AG04450 (cell line): ENCODE results near the gene PDCD4. TPM values are rescaled to one million over a fixed set of nuclear protein-coding genes. Genes with fewer than 3 reads are reported as not detected.

Experiments
- CTCF ChIA-PET: fragments of 300-600, 350-600 bp; formaldehyde crosslinking; extraction: SDS; loops from one replicate; lab custom pipeline; 2022; ENCODE audit warnings: antibody characterized with exemption, inconsistent platforms; lab: Charles Lee
- POLR2A ChIA-PET: fragments of 350-600 bp; formaldehyde crosslinking; extraction: SDS; loops from one replicate; lab custom pipeline; 2021; ENCODE audit warnings: antibody characterized with exemption, inconsistent platforms; lab: Yijun Ruan, JAX
- DNase-seq: peaks from one replicate; pipeline ENCODE4 v3.0.0-alpha.2; 2011; ENCODE audit warnings: low read depth, low spot score
- H3K27ac ChIP-seq: one replicate; pipeline ENCODE4 v1.5.1; 2012; ENCODE audit warnings: low read depth, low read length, control low read depth
- H3K27me3 ChIP-seq: one replicate; pipeline ENCODE4 v1.6.0; 2012; ENCODE audit warnings: low read length; ENCODE audit not compliant: control insufficient read depth, insufficient read depth
- H3K4me3 ChIP-seq: 2 replicates; pipeline ENCODE4 v1.5.1; 2011; ENCODE audit warnings: mild to moderate bottlenecking, low read depth, low read length, control low read depth
- H3K9me3 ChIP-seq: 2 replicates; pipeline ENCODE4 v1.5.1; 2012; ENCODE audit warnings: low read length; ENCODE audit not compliant: control insufficient read depth, insufficient read depth
- CTCF ChIP-seq: IDR thresholded peaks from 2 replicates; pipeline ENCODE4 v1.5.1; 2011; ENCODE audit warnings: low read depth, low read length, control low read depth, inconsistent platforms
- polyA plus RNA-seq: library from polyadenylated mRNA; depleted of rRNA; stranded (reverse); fragments of >200 nt; gene quantifications from 2 replicates; pipeline ENCODE4 v1.2.3, GENCODE V29; 2011

PDCD4 gene
- polyA plus RNA-seq, 1 experiment: 95.4 TPM

- no peak for DNase-seq
- no peak overlapping the region for H3K4me3 ChIP-seq
- POLR2A ChIA-PET: no interaction called here
- CTCF ChIA-PET: no interaction called here
- no peaks in the 10 kb centered on the region for H3K9me3 ChIP-seq
- peaks cover 24% of the 10 kb centered on the region for H3K27me3 ChIP-seq
- no peak for TF ChIP-seq CTCF
- no peak overlapping the region for H3K27ac ChIP-seq
These were observed 29.9 kb upstream of the PDCD4 start for GRCh38 chr10:110841767-110842267.

- no peak for DNase-seq
- Histone ChIP-seq H3K27ac (no peak overlapping the region), H3K4me3 (no peak overlapping the region), H3K9me3 (no peaks in the 10 kb centered on the region), H3K27me3 (peaks cover 22% of the 10 kb centered on the region)
- TF ChIP-seq CTCF: no peak
- POLR2A ChIA-PET: no interaction called here
- CTCF ChIA-PET: no interaction called here
These were observed 29.3 kb upstream of the PDCD4 start for GRCh38 chr10:110842326-110842904.

GRCh38 chr10:110843031-110843430 lies 28.7 kb upstream of the PDCD4 start:
- ChIA-PET POLR2A (interaction anchor here (0.5 kb wide), 1 partner anchor 12 kb away, joined by 3 read pairs; no protein-coding TSS in a partner anchor), CTCF (no interaction called here)
- DNase-seq: no peak
- H3K4me3 ChIP-seq: no peak overlapping the region
- H3K27me3 ChIP-seq: peaks cover 20% of the 10 kb centered on the region
- no peak for TF ChIP-seq CTCF
- no peak overlapping the region for H3K27ac ChIP-seq
- no peaks in the 10 kb centered on the region for H3K9me3 ChIP-seq

GRCh38 chr10:110843796-110844616 lies 27.7 kb upstream of the PDCD4 start:
- H3K27ac ChIP-seq: no peak overlapping the region
- no peak for TF ChIP-seq CTCF
- H3K27me3 ChIP-seq: peaks cover 22% of the 10 kb centered on the region
- ChIA-PET POLR2A (no interaction called here), CTCF (no interaction called here)
- no peak overlapping the region for H3K4me3 ChIP-seq
- H3K9me3 ChIP-seq: no peaks in the 10 kb centered on the region
- DNase-seq: no peak

- no peak for TF ChIP-seq CTCF
- Histone ChIP-seq H3K4me3 (no peak overlapping the region), H3K27me3 (peaks cover 26% of the 10 kb centered on the region), H3K9me3 (no peaks in the 10 kb centered on the region), H3K27ac (no peak overlapping the region)
- POLR2A ChIA-PET: no interaction called here
- CTCF ChIA-PET: no interaction called here
- no peak for DNase-seq
These were observed 27.2 kb upstream of the PDCD4 start for GRCh38 chr10:110844617-110844881.
